Measurements from ENCODE around the gene PHTF1.

DNA sequence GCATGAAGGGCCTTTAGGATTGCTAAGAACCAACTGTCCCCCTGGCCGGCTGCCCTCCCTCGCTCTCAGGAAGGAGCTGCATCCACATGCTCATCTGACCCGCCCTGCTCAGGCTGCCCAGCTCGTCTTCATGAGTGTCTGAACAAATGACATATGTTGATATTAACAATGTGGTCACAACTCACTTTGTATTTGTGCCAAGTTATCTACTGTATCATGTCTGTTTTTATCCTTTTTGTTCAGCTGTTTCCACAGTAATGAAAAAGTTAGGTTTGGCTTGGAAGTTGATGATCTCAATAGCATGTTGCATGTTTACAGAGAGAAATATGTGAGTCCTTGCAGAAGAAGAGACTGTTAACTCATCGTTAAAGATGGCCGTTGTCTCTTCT lies 75.1 kb downstream of the PHTF1 start:
- TF ChIP-seq, protein P1, sequence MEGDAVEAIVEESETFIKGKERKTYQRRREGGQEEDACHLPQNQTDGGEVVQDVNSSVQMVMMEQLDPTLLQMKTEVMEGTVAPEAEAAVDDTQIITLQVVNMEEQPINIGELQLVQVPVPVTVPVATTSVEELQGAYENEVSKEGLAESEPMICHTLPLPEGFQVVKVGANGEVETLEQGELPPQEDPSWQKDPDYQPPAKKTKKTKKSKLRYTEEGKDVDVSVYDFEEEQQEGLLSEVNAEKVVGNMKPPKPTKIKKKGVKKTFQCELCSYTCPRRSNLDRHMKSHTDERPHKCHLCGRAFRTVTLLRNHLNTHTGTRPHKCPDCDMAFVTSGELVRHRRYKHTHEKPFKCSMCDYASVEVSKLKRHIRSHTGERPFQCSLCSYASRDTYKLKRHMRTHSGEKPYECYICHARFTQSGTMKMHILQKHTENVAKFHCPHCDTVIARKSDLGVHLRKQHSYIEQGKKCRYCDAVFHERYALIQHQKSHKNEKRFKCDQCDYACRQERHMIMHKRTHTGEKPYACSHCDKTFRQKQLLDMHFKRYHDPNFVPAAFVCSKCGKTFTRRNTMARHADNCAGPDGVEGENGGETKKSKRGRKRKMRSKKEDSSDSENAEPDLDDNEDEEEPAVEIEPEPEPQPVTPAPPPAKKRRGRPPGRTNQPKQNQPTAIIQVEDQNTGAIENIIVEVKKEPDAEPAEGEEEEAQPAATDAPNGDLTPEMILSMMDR (conservative IDR thresholded peaks at IDR 0.05 in 1 of 2, IDR thresholded peaks at IDR 0.05 in 1 of 2; ENCODE audit: extremely low read depth in 1 of 2, insufficient read depth in 1 of 2, low read depth in 1 of 2, low read length in 2 of 2), result no peak
- no peak for TF ChIP-seq EZH2 (IDR thresholded peaks at IDR 0.05; ENCODE audit: borderline replicate concordance, low read length)

Measured in mammary epithelial cell (primary cell).